Muscle layer of colon (tissue), 2 donors: Measurements from ENCODE around the gene HABP4.

Experiments
- H3K27ac ChIP-seq: one replicate; pipeline ENCODE4 v1.7.0; 2013; ENCODE audit warnings: low read depth, mild to moderate bottlenecking, low read length, moderate library complexity
- H3K27me3 ChIP-seq, 2 donors: one replicate each; pipeline ENCODE4 v1.7.0; 2013; ENCODE audit warnings: low read length in 2 of 2, mild to moderate bottlenecking in 2 of 2; ENCODE audit not compliant: insufficient read depth in 2 of 2, control insufficient read depth in 1 of 2
- H3K36me3 ChIP-seq: one replicate; pipeline ENCODE4 v1.7.0; 2013; ENCODE audit warnings: mild to moderate bottlenecking, low read length; ENCODE audit not compliant: insufficient read depth
- H3K4me1 ChIP-seq: one replicate; pipeline ENCODE4 v1.7.0; 2013; ENCODE audit warnings: mild to moderate bottlenecking, low read length; ENCODE audit not compliant: insufficient read depth
- H3K4me3 ChIP-seq, 2 donors: one replicate each; pipeline ENCODE4 v1.7.0; 2013; ENCODE audit warnings: low read length in 2 of 2, low read depth in 1 of 2, mild to moderate bottlenecking in 1 of 2, moderate library complexity in 1 of 2
- H3K9ac ChIP-seq: one replicate; pipeline ENCODE4 v1.7.0; 2013; ENCODE audit warnings: low read length
- H3K9me3 ChIP-seq: one replicate; pipeline ENCODE4 v1.7.0; 2013; ENCODE audit warnings: mild to moderate bottlenecking, low read length
- donor health status: abdominal sarcoma.
- donor health status: Adenocarcinoma of cecum.

HABP4 gene

DNA sequence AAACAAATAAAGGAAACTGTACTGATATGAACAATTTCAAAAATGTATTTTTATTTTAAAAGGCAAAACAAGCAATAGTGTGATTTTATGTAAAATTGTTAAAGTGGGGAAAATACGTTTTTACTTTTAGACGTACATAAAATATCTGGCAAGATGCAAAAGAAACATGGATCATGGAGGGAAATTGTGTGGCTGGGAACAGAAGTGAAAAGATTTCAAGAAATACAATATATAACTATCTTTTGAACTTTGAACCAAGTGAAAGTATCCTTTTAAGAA is 30.3 kb upstream of the HABP4 start:
- Histone ChIP-seq H3K9ac (peak overlapping the region; percentile 74), H3K9me3 (no peaks in the 10 kb centered on the region), H3K27ac (peak overlapping the region; percentile 92), H3K4me3 (peak overlapping the region; percentile 66 to 75), H3K36me3 (no peaks in the 10 kb centered on the region), H3K27me3 (no peaks in the 10 kb centered on the region), H3K4me1 (peaks cover 25% of the 10 kb centered on the region)

DNA sequence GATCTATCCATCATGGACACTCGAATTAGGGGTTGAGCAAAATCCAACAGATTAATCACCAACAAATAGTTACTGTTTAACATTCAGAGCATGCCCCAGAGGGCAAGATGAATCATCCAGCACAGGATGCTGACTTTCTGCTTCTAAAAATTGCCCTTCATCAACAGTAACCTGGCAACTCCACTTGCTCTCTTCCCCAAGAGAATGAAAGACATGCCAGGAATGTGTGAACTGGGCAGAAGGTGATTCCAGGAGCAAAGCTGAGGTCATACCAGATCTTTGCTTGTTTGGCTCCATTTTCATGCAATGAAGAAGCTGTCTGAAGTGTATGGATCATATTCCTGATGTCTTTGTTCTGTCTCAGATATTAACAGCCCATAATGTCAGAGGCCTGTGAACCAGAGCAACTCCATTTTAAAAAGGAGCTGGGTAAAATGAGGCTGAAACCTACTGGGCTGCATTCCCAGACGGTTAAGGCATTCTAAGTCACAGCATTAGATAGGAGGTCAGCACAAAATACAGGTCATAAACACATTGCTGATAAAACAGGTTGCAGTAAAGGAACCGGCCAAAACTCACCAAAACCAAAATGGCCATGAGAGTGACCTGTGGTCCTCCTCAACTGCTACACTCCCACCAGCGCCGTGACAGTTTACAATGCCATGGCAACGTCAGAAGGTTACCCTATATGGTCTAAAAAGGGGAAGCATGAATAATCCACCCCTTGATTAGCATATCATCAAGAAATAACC is 29.3 kb upstream of the HABP4 start:
- H3K36me3 ChIP-seq: no peaks in the 10 kb centered on the region
- no peaks in the 10 kb centered on the region for H3K9me3 ChIP-seq
- no peak overlapping the region for H3K4me3 ChIP-seq
- H3K27me3 ChIP-seq: no peaks in the 10 kb centered on the region
- no peak overlapping the region for H3K9ac ChIP-seq
- no peak overlapping the region for H3K27ac ChIP-seq
- H3K4me1 ChIP-seq: peaks cover 25% of the 10 kb centered on the region

DNA sequence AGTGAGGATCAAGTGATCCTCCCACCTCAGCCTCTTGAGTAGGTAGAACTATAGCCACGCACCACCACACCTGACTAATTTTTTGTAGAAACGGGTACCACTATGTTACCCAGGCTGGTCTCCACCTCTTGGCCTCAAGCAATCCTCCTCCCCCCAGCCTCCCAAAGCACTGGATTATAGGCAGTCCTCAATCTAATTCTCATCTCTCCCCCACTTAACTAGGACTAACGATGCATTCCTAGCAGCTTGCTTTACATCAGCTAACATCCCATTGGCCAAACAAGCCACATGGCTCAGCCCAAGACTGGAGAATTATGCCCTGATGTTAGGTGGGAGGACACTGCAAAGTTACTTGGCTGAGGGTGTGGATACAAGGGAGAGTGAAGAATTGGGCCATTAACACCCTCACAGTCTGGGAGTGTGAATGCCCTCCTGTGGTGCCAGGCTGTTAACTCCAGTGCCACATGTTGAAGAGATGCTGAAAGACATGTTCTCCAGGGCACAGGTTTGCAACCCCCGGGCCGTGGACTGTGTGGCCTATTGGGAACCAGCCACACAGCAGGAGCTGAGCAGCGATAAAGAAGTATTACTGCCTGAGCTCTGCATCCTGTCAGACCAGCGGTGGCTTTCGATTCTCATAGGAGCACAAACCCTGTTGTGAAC is 26.5 kb upstream of the HABP4 start:
- Histone ChIP-seq H3K27ac (no peak overlapping the region), H3K27me3 (no peaks in the 10 kb centered on the region), H3K9me3 (no peaks in the 10 kb centered on the region), H3K4me3 (no peak overlapping the region), H3K4me1 (peaks cover 19% of the 10 kb centered on the region), H3K9ac (no peak overlapping the region), H3K36me3 (no peaks in the 10 kb centered on the region)

DNA sequence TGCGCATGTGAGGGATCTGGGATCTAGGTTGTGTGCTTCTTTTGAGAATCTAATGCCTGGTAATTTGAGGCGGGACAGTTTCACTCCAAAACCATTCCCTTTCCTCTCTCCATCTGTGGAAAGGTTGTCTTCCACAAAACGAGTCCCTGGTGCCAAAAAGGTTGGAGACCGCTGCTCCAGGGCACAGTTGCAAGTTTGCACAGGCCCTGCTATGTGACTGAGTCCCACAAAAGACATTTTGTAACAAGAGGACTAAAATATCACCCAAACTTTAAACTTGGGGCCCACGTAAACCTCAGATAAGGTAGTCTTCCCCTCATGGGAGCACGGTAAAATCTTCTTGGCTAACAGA is 26.0 kb upstream of the HABP4 start:
- Histone ChIP-seq H3K9ac (no peak overlapping the region), H3K27me3 (no peaks in the 10 kb centered on the region), H3K9me3 (no peaks in the 10 kb centered on the region), H3K4me1 (peaks cover 19% of the 10 kb centered on the region), H3K27ac (no peak overlapping the region), H3K36me3 (no peaks in the 10 kb centered on the region), H3K4me3 (no peak overlapping the region)

DNA sequence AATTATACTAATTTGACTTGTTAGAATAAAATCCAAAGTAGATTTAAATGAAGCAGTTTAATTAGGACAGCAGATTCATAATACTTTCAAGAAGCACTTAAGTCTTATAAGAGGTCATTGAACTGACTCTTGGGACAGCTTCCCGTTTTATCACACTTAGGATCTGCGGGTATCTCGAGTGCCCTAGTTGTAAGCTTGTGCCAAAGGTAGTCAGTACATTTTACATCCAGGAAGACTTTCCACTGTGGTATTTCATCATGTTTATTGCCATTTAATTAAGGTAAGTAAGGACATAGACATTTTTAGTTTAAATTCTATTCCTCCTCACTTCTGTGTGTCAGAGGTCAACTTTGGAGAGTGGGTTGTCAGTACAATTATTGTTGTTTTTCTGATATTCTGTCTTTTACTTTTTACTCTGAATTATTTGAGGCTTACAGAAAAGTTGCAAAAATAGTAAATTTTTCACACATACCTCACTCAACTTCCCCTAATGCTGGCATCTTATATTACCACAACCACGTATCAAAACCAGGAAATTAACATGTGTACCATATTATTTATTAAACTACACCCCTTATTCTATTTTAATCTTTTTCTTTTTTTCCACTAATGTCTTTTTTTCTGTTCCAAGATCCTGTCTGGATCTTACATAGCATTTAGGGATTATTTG is 24.3 kb upstream of the HABP4 start:
- Histone ChIP-seq H3K27ac (no peak overlapping the region), H3K9ac (no peak overlapping the region), H3K36me3 (no peaks in the 10 kb centered on the region), H3K4me3 (no peak overlapping the region), H3K27me3 (no peaks in the 10 kb centered on the region), H3K9me3 (no peaks in the 10 kb centered on the region), H3K4me1 (peaks cover 5% of the 10 kb centered on the region)

DNA sequence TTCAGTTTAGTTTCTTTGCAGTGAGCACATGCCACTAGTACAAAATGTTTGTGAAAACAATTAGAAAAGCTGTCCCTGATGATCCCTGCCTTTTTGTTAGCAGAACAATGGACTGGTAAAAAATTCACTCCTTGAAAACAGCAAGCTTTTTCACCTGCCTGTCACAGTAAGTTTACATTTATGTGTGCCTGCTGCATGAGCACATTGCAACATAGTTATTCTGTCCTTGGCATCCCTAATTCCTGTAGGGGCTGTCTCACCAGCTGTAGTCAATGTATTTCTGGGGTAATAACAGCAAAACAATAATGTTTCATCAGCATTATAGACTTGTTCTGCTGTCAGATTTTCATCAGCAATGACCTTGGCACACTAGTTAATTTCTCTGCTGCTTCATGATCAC is 20.2 kb upstream of the HABP4 start:
- Histone ChIP-seq H3K9ac (no peak overlapping the region), H3K36me3 (no peaks in the 10 kb centered on the region), H3K27me3 (no peaks in the 10 kb centered on the region), H3K27ac (no peak overlapping the region), H3K4me1 (no peaks in the 10 kb centered on the region), H3K4me3 (no peak overlapping the region), H3K9me3 (no peaks in the 10 kb centered on the region)

DNA sequence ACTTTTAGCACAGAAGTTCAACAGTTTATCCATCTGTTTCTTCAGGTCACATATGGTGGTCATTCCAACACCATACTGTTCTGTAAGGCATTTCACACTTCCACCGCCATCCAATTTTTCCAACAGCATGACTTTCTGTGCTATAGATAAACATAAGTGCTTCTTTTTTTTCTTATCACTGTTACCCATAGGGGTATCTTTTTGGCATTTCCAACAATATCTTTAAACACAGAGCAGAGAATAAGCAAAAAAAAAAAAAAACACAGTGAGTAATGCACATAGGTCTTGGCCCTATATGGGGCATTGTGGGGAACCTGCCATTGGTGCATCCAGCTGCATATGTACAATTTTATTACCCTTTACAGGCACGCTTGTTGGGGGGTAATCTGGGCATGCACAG is 19.6 kb upstream of the HABP4 start:
- Histone ChIP-seq H3K9me3 (no peaks in the 10 kb centered on the region), H3K27me3 (no peaks in the 10 kb centered on the region), H3K36me3 (no peaks in the 10 kb centered on the region), H3K4me1 (no peaks in the 10 kb centered on the region), H3K27ac (no peak overlapping the region), H3K9ac (no peak overlapping the region), H3K4me3 (no peak overlapping the region)

DNA sequence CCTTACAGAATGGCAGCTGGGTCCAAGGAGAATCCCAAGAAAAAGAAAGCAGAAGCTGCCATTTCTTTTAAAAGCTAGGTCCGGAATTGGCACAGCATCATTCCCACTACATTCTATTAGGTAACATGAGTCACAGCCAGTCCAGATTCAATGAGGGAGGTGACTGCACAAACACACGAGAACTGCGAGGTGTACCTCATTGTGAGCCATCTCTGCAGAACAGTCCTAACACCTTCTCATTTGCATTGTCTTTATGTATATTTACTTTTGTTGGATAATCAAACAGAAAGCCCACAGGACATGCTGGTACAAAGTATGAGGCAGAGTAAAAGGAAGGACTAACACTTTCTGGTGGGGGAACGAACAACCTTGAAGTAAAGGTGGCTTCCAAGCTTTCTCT is 14.6 kb upstream of the HABP4 start:
- no peaks in the 10 kb centered on the region for H3K9me3 ChIP-seq
- no peak overlapping the region for H3K9ac ChIP-seq
- H3K36me3 ChIP-seq: no peaks in the 10 kb centered on the region
- H3K27ac ChIP-seq: no peak overlapping the region
- H3K4me3 ChIP-seq: no peak overlapping the region
- H3K4me1 ChIP-seq: no peaks in the 10 kb centered on the region
- H3K27me3 ChIP-seq: no peaks in the 10 kb centered on the region

DNA sequence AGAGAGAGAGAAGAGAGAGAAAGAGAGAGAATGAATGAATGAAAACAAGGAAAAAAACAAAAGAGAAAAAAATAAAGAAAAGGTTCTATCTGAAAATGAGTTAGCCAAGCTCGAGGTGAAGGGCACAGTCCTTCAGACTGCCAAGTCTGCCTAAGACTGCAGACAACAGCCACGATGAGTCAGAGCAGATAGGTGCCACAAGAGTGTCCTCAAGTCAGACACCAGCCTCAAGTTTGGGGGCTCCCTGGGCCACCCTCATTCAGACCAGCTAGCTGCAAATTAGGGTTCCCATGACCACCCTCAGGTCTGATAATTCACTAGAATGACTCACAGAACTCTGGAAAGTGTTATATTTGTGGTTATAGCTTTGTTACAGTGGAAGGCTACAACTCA is 13.9 kb upstream of the HABP4 start:
- Histone ChIP-seq H3K9ac (no peak overlapping the region), H3K9me3 (no peaks in the 10 kb centered on the region), H3K27me3 (no peaks in the 10 kb centered on the region), H3K4me1 (no peaks in the 10 kb centered on the region), H3K36me3 (no peaks in the 10 kb centered on the region), H3K27ac (no peak overlapping the region), H3K4me3 (no peak overlapping the region)

DNA sequence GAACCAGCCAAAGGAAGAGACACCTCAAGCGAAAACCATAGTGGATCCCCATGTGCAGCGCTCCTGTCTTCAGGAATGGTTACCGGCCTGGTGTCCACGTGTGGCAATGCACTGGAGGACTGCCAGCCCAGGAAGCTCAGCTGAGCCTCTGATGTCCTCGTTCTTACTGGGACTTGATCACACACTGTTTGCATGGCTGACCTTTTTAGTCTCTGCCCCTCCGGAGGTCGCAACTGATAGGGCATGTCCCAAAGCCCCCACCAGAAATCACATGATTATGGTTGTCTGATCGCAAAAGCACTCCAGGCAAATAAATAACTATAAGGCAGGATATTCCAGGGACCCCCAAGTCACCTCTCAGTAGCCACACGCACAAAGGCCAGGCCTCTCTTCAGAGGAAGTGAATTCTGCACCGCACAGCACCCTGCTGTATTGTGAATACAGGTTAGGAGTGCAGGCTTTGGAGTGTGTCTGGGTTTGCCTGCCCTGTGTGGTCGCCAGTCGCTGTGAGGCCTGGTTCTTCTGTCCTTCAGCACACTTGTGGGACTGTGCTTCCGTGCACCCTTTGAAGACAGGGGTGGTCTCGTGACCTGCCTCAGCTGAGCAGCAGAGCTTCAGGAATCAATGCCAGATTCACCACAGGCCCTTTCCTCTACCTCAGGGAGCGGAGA is 13.4 kb upstream of the HABP4 start:
- no peaks in the 10 kb centered on the region for H3K9me3 ChIP-seq
- H3K4me1 ChIP-seq: no peaks in the 10 kb centered on the region
- no peak overlapping the region for H3K27ac ChIP-seq
- no peaks in the 10 kb centered on the region for H3K27me3 ChIP-seq
- H3K4me3 ChIP-seq: no peak overlapping the region
- H3K9ac ChIP-seq: no peak overlapping the region
- H3K36me3 ChIP-seq: no peaks in the 10 kb centered on the region

DNA sequence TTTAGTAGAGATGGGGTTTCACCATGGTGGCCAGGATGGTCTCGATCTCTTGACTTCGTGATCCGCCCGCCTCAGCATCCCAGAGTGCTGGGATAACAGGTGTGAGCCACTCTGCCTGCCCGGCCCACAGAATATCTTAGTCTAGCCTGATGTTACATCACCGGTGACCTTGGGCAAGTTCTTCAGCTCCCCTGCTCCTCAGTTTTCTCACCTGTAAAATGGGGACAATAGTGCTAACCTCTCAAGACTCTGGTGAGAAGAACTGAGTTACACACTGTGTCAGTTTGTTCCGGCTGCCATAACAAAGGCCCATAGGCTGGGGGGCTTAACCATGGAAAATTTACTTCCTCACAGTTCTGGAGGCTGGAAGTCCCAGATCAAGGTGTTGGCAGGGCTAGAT is 12.5 kb upstream of the HABP4 start:
- no peaks in the 10 kb centered on the region for H3K27me3 ChIP-seq
- no peak overlapping the region for H3K9ac ChIP-seq
- H3K36me3 ChIP-seq: no peaks in the 10 kb centered on the region
- no peaks in the 10 kb centered on the region for H3K4me1 ChIP-seq
- no peak overlapping the region for H3K27ac ChIP-seq
- no peaks in the 10 kb centered on the region for H3K9me3 ChIP-seq
- H3K4me3 ChIP-seq: no peak overlapping the region
